HFFc6 (cell line): Measurements from ENCODE around the gene SIK3. TPM values are rescaled to one million over a fixed set of nuclear protein-coding genes. Genes with fewer than 3 reads are reported as not detected.

ENCODE experiments used
- DNase-seq: peaks from one replicate; pipeline ENCODE4 v3.0.0-alpha.2; 2018
- H3K27ac Mint-ChIP-seq: 2 replicates; pipeline ENCODE4 v1.8.0; 2020; ENCODE audit warnings: mild to moderate bottlenecking, mixed read lengths
- H3K27me3 Mint-ChIP-seq: 2 replicates; pipeline ENCODE4 v1.8.0; 2021; ENCODE audit warnings: mild to moderate bottlenecking, moderate library complexity, mixed read lengths; ENCODE audit not compliant: insufficient read depth
- H3K36me3 Mint-ChIP-seq: 2 replicates; pipeline ENCODE4 v1.8.0; 2021; ENCODE audit warnings: low read depth, mixed read lengths
- H3K4me1 Mint-ChIP-seq: 2 replicates; pipeline ENCODE4 v1.8.0; 2020; ENCODE audit warnings: low read depth, mixed read lengths
- H3K4me3 Mint-ChIP-seq: 2 replicates; pipeline ENCODE4 v1.8.0; 2020; ENCODE audit warnings: mild to moderate bottlenecking, moderate library complexity, mixed read lengths
- H3K9me3 Mint-ChIP-seq: 2 replicates; pipeline ENCODE4 v1.8.0; 2020; ENCODE audit warnings: mild to moderate bottlenecking, mixed read lengths
- CTCF ChIP-seq: fragments of 200-600 bp; sonication (generic); IDR thresholded peaks from 2 replicates; pipeline ENCODE4 v1.5.0; 2021; ENCODE audit warnings: antibody characterized with exemption, mild to moderate bottlenecking
- total RNA-seq, 6 experiments: library from RNA; stranded (reverse); fragmentation: NEBNext Ultra II Directional; extraction: Animal tissue kit (Norgen Biotek cat#: 25700); gene quantifications; 2 replicates in 1 of 6; 3 replicates in 5 of 6; pipeline ENCODE4 v1.2.3, GENCODE V29; 2021

The SIK3 gene
- total RNA-seq, 6 experiments from 2014 or later = 15.6 to 23.3 (median 19.9) TPM

GRCh38 chr11:116874251-116874650, 224.0 kb downstream of the SIK3 start:
- Mint-ChIP-seq H3K36me3 (peaks cover 38% of the 10 kb centered on the region), H3K4me3 (peak overlapping the region; percentile 23), H3K27me3 (no peaks in the 10 kb centered on the region), H3K4me1 (peaks cover 59% of the 10 kb centered on the region), H3K9me3 (no peaks in the 10 kb centered on the region), H3K27ac (peak overlapping the region; percentile 85)
- DNase-seq = peak; percentile 79
- no peak for TF ChIP-seq CTCF

DNA sequence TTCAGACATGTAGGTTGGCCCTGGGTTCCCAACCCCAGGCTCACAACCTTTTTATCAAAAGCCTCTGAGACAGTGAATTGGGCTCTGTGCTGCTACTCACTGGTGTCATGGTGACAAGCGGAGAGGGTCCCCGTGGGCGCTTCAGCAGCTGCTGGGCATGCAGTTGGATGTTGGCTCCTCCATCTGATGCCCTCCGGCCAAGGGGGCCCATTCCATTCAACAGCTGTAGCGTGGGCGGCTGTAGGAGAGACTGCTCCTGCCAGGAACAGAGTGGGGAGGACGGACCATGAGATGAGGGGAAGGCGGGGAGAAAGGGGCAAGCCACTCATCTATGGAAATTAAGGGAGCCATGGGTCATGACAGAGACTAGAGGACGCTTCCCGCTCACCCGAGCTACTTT, 224.8 kb downstream of the SIK3 start:
- DNase-seq = no peak
- Mint-ChIP-seq H3K27ac (peak overlapping the region; percentile 85), H3K4me1 (peaks cover 59% of the 10 kb centered on the region), H3K27me3 (no peaks in the 10 kb centered on the region), H3K9me3 (no peaks in the 10 kb centered on the region), H3K4me3 (no peak overlapping the region), H3K36me3 (peaks cover 43% of the 10 kb centered on the region)
- TF ChIP-seq CTCF = no peak

- no peak for TF ChIP-seq CTCF
- H3K4me3 Mint-ChIP-seq = peak overlapping the region; percentile 70
- peaks cover 62% of the 10 kb centered on the region for H3K36me3 Mint-ChIP-seq
- no peaks in the 10 kb centered on the region for H3K9me3 Mint-ChIP-seq
- H3K4me1 Mint-ChIP-seq = peaks cover 75% of the 10 kb centered on the region
- DNase-seq = peak; percentile 92
- H3K27me3 Mint-ChIP-seq = no peaks in the 10 kb centered on the region
- H3K27ac Mint-ChIP-seq = peak overlapping the region; percentile 98
Measured at GRCh38 chr11:116871248-116871647, 227.0 kb downstream of the SIK3 start.

DNA sequence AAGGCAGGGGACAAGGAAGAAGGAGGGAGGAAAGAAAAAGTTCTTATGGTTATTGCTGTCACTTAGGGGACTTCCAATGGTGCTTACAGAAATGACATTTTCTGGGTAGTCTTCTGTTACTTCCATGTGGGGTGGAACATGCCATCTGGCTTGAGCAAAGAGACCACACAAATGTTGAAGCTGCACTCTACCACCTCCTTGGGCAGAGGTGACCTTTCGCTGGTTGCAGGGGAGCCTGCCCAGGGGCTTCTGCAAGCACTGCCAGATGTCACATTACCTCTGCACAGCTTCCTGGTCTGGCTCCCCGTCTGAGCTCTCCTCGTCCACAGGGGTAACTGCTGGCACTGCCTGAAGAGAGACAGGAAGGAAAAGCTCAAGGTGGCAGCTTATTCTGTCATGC, 228.2 kb downstream of the SIK3 start:
- TF ChIP-seq CTCF = no peak
- H3K36me3 Mint-ChIP-seq = peaks cover 58% of the 10 kb centered on the region

DNA sequence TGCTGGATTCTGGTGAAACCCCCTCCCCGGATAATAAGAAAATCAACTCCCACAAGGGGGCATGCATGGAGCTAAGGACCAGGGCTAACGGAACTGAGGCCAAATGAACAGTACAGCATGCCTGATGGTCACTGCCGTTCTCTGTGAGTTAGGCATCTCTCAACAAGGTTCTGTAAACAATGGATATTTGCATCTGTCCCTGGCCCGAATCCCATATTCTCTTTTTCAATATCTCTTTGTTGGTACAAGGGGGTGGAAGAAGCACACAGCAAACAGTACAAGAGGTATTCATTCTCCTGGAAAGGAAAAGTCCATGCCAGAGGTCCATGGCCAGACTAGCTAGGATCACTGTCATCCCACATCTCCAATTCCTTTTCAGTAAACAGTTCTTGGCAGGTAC, 228.6 kb downstream of the SIK3 start:
- DNase-seq = no peak
- TF ChIP-seq CTCF = no peak
- H3K27ac Mint-ChIP-seq = peak overlapping the region; percentile 98
- H3K27me3 Mint-ChIP-seq = no peaks in the 10 kb centered on the region; the same call in 1 of the 2 replicates
- peaks cover 53% of the 10 kb centered on the region for H3K36me3 Mint-ChIP-seq
- H3K4me1 Mint-ChIP-seq = peaks cover 79% of the 10 kb centered on the region
- H3K4me3 Mint-ChIP-seq = no peak overlapping the region
- H3K9me3 Mint-ChIP-seq = no peaks in the 10 kb centered on the region

More for the DNA sequence above, 228.2 kb downstream of the SIK3 start:
- H3K4me1 Mint-ChIP-seq = peaks cover 79% of the 10 kb centered on the region
- H3K9me3 Mint-ChIP-seq = no peaks in the 10 kb centered on the region
- DNase-seq = no peak
- H3K4me3 Mint-ChIP-seq = no peak overlapping the region
- no peaks in the 10 kb centered on the region; the same call in 1 of the 2 replicates for H3K27me3 Mint-ChIP-seq
- H3K27ac Mint-ChIP-seq = peak overlapping the region; percentile 98

DNA sequence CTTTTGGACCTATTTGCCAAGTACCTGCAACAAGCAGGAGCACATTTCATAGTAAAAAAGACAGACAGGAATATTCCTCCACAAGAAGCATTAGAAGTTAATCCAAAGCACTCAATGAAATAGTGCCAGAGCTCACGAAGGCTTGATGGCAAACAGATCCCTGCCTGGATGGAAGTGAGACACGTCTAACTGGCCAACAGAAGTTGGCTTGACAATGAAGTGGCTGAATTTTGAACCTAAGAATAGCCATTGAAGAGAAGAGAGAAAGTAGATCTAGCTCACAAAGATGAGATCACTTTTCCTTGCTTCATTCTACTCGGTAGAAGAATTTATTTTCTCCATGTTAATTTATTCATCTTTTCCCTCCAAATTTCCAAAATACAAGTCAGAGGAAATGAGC, 230.2 kb downstream of the SIK3 start:
- DNase-seq = no peak
- Mint-ChIP-seq H3K9me3 (no peaks in the 10 kb centered on the region), H3K27ac (no peak overlapping the region), H3K36me3 (peaks cover 49% of the 10 kb centered on the region), H3K4me3 (no peak overlapping the region), H3K27me3 (no peaks in the 10 kb centered on the region; the same call in 1 of the 2 replicates), H3K4me1 (peaks cover 83% of the 10 kb centered on the region)
- TF ChIP-seq CTCF = no peak
